GM12878 (cell line): ENCODE data around the gene SLC39A1. TPM values are rescaled to one million over a fixed set of nuclear protein-coding genes. Genes with fewer than 3 reads are reported as not detected.

Experiments used
- CBX5 ChIP-seq: sonication (generic); IDR thresholded peaks from 2 replicates; pipeline ENCODE4 v1.6.1; 2016; ENCODE audit warnings: low read depth, moderate library complexity, mild to moderate bottlenecking, inconsistent platforms
- EGR1 ChIP-seq, 2 experiments: IDR thresholded peaks; 1 replicate in 1 of 2; 2 replicates in 1 of 2; pipeline ENCODE4 v1.6.1; 2011 to 2012; ENCODE audit warnings: low read depth in 2 of 2, low read length in 2 of 2, borderline replicate concordance in 1 of 2, mild to moderate bottlenecking in 1 of 2, moderate library complexity in 1 of 2
- NRF1 ChIP-seq: conservative IDR thresholded peaks from 2 replicates; pipeline ENCODE4 v1.6.1; 2011; ENCODE audit warnings: mild to moderate bottlenecking, low read depth, low read length, improper control_type of control experiment
- RELA ChIP-seq: fragments of 450-650 bp; IDR thresholded peaks from 2 replicates; pipeline ENCODE4 v1.8.0; 2014; ENCODE audit warnings: borderline replicate concordance; ENCODE audit not compliant: partially characterized antibody
- SMAD1 ChIP-seq: fragments of 450-650 bp; IDR thresholded peaks from 2 replicates; pipeline ENCODE4 v1.6.1; 2018; ENCODE audit warnings: mild to moderate bottlenecking, low read depth; ENCODE audit not compliant: partially characterized antibody
- SP1 ChIP-seq: IDR thresholded peaks from one replicate; pipeline ENCODE4 v1.6.1; 2011; ENCODE audit warnings: low read depth, low read length
- SREBF1 ChIP-seq: IDR thresholded peaks from 2 replicates; pipeline ENCODE4 v1.6.1; 2012; ENCODE audit warnings: mild to moderate bottlenecking, low read length
- SRF ChIP-seq, 2 experiments: IDR thresholded peaks; 2 replicates each; pipeline ENCODE4 v1.6.1; 2011; ENCODE audit warnings: low read depth in 2 of 2, low read length in 2 of 2, mild to moderate bottlenecking in 1 of 2, moderate library complexity in 1 of 2
- SUZ12 ChIP-seq: fragments of 200-600 bp; sonication (generic); IDR thresholded peaks from one replicate; pipeline ENCODE4 v1.6.1; 2018; ENCODE audit warnings: antibody characterized with exemption, mild to moderate bottlenecking; ENCODE audit not compliant: unreplicated experiment
- TAF1 ChIP-seq: IDR thresholded peaks from 2 replicates; pipeline ENCODE4 v1.6.1; 2011; ENCODE audit warnings: mild to moderate bottlenecking, low read depth, low read length, borderline replicate concordance
- TCF3 ChIP-seq: IDR thresholded peaks from 2 replicates; pipeline ENCODE4 v1.6.1; 2012; ENCODE audit warnings: low read depth, mild to moderate bottlenecking, low read length, borderline replicate concordance; ENCODE audit not compliant: insufficient read depth
- ZSCAN29 ChIP-seq: fragments of 450-650 bp; IDR thresholded peaks from 2 replicates; pipeline ENCODE4 v1.6.1; 2017; ENCODE audit warnings: mild to moderate bottlenecking, moderate library complexity
- polyA plus RNA-seq, 11 experiments: library from polyadenylated mRNA; depleted of rRNA in 4 of 11; unstranded in 6 of 11; stranded (reverse) in 5 of 11; fragments of >200 nt; fragmentation: Nextera tagmentation in 4 of 11; fragmentation: Illumina TruSeq in 1 of 11; extraction: Ambion mirVana in 4 of 11; extraction: Trizol in 1 of 11; gene quantifications; 1 replicate in 1 of 11; 2 replicates in 10 of 11; pipeline versions ENCODE4 v1.2.1 to v1.2.3, GENCODE V29; 2011 to 2016; ENCODE audit warnings: inconsistent platforms in 2 of 11, missing spikeins in 2 of 11, low read depth in 1 of 11
- total RNA-seq, 4 experiments: library from RNA; depleted of rRNA in 3 of 4; stranded (reverse); fragments of >200 nt in 3 of 4; fragmentation: Illumina TruSeq in 1 of 4; extraction: Trizol in 1 of 4; gene quantifications; 2 replicates each; pipeline versions ENCODE4 v1.2.1 to v1.2.3, GENCODE V29; 2013 to 2021
- TF ChIP-seq, protein P1 (sequence below): fragments of 450-650 bp; IDR thresholded peaks from 2 replicates; pipeline ENCODE4 v1.6.1; 2017; ENCODE audit warnings: mild to moderate bottlenecking
- TF ChIP-seq, protein P2 (sequence below): fragments of 450-650 bp; IDR thresholded peaks from 2 replicates; pipeline ENCODE4 v1.6.1; 2018; ENCODE audit warnings: borderline replicate concordance, mild to moderate bottlenecking; ENCODE audit not compliant: partially characterized antibody

The SLC39A1 gene
- total and polyA plus RNA-seq, 10 of the 15 experiments (the other 5 are each of a cell fraction or from before 2014, with no cell fraction given), result 8.8 to 98.6 (median 72.4) TPM

DNA sequence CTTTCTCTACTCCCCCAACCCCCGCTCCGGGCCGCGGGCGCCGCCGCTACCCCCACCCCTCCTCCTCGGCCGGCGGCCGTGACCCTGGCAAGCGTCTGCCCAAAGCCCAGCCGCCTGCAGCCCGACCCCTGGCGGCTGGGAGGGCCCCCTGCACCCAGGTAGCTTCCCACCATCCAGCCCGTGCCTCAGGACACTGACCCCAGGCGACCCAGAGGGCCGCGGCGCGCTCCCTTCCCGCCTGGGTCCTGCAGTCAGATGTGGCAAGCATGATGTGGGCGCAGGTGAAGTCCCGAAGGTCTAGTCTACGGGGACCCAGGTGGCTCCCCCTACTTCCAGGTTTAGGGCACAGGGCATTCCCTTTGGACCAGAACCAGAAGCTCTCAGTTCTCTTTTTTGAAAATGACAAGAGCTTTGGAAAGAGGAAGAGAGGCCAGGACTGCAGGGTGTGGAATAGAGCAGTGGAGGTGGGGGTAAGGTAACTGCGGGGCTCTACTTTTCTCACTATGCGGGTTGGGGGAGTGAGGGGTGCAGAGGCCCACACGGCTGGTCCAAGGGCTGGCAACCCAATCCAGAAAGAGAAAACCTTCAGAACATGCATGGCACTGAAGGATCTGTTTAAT is 16.6 kb downstream of the SLC39A1 start, which contains the start of gene DENND4B (continued):
- TF ChIP-seq SP1 (peak; percentile 26), RELA (peak; percentile 40), ZSCAN29 (no peak), SREBF1 (no peak), CBX5 (no peak), TAF1 (peak; percentile 73; the same call in 1 of the 2 replicates), SRF (IDR thresholded peaks at IDR 0.05; ENCODE audit: low read depth in 2 of 2, low read length in 2 of 2) (0 out of 4 replicates have a peak, but pooled peaks of 1 of the 2 experiments have one; percentile 43), TCF3 (peak; percentile 51; the same call in 1 of the 2 replicates), SUZ12 (no peak), EGR1 (IDR thresholded peaks at IDR 0.05; ENCODE audit: borderline replicate concordance in 1 of 2, low read depth in 2 of 2, low read length in 2 of 2) (peak in 1 of 2 experiments; percentile 51; a peak in 1 of 3 replicates), NRF1 (no peak), SMAD1 (no peak)
- TF ChIP-seq, protein P1, sequence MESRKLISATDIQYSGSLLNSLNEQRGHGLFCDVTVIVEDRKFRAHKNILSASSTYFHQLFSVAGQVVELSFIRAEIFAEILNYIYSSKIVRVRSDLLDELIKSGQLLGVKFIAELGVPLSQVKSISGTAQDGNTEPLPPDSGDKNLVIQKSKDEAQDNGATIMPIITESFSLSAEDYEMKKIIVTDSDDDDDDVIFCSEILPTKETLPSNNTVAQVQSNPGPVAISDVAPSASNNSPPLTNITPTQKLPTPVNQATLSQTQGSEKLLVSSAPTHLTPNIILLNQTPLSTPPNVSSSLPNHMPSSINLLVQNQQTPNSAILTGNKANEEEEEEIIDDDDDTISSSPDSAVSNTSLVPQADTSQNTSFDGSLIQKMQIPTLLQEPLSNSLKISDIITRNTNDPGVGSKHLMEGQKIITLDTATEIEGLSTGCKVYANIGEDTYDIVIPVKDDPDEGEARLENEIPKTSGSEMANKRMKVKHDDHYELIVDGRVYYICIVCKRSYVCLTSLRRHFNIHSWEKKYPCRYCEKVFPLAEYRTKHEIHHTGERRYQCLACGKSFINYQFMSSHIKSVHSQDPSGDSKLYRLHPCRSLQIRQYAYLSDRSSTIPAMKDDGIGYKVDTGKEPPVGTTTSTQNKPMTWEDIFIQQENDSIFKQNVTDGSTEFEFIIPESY, result no peak
- TF ChIP-seq, protein P2, sequence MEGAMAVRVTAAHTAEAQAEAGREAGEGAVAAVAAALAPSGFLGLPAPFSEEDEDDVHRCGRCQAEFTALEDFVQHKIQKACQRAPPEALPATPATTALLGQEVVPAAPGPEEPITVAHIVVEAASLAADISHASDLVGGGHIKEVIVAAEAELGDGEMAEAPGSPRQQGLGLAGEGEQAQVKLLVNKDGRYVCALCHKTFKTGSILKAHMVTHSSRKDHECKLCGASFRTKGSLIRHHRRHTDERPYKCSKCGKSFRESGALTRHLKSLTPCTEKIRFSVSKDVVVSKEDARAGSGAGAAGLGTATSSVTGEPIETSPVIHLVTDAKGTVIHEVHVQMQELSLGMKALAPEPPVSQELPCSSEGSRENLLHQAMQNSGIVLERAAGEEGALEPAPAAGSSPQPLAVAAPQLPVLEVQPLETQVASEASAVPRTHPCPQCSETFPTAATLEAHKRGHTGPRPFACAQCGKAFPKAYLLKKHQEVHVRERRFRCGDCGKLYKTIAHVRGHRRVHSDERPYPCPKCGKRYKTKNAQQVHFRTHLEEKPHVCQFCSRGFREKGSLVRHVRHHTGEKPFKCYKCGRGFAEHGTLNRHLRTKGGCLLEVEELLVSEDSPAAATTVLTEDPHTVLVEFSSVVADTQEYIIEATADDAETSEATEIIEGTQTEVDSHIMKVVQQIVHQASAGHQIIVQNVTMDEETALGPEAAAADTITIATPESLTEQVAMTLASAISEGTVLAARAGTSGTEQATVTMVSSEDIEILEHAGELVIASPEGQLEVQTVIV, result no peak
